Stimulated activated CD4-positive, alpha-beta T cell treated with anti-CD3 and anti-CD28 coated beads, Interleukin-1b, Interleukin-23, amount 100 ng/mL, for 48 hours (primary cell): Measurements from ENCODE around the gene KATNAL1.
A peak's percentile ranks its signal among the peaks of the same experiment; 100 is the strongest.
"Not testable (repeated sequence)": the region's sequence is repeated elsewhere in the genome, so short reads cannot be mapped to it uniquely, and the experiment has no call there.

Source experiments
- DNase-seq: peaks from one replicate; pipeline ENCODE4 v3.0.0-alpha.2; 2020

Gene KATNAL1

DNA sequence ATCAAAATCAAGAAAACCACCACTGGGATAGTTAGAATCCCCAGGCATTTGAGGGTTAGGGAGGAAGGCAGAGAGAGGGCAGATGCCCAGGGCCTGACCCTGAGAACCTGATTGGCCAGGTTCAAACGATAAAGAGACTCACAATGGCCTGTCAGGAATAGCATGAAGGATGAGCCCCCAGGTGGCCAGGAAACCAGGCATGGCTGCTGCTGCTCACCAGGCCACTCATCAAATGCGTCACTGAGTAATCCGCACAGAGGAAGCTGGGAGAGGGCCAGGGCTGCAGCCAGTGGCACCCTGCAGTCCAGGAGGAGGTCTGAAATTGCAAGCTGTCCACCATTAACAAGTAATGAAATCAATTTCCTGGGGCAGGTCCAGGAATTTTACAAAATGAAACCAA is 111.3 kb downstream of the KATNAL1 start:
- no peak for DNase-seq

GRCh38 chr13:30194906-30195305 is 112.4 kb downstream of the KATNAL1 start:
- no peak for DNase-seq

DNA sequence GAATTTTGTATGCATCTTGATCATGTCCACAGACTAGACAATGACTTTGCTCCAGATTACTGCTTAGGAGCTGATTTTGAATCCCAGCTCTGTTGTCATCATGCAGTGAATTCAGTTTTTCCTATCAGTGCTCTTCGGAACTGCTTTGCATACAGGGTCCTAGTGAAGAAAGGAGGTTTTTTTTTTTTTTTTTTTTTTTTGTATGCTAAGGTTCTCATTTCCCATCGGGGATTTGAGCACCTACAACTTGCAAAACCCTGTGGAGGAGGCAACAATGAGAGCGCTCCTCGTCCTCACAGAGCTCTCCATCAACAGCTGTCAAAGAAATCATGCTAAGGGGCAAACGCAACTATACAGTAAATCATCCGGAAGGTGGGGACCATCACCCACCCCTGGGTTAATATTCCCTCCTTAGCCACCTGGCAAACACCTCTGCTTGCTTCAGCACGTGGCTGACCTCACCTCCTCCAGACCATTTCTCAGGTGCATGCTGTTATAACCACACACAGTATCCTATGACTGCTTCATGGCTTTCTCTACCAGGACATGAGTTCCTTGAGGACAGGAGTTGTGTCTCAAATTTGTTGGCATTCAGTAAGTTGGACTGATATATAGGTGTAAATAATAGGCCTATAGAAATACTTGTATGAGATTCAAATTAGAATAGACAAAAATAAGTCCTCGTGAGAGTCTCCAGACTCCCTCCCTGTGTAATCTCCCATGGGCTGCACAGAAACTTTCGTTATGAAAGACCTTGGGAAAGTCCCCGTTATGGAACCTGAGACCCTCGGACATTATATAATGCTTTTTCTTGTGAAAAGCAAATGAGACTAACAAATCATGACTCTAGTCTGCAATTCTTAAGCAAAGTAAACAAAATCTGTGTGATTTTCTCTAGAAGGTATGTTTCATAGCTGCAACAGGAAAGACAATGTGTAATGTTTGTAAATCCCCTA is 113.8 kb downstream of the KATNAL1 start:
- no peak for DNase-seq

- no peak for DNase-seq
Observed at GRCh38 chr13:30192320-30193093, 114.8 kb downstream of the KATNAL1 start.

GRCh38 chr13:30191491-30192100 is 115.8 kb downstream of the KATNAL1 start:
- no peak for DNase-seq

- no peak for DNase-seq
Observed at GRCh38 chr13:30186634-30187415, 120.5 kb downstream of the KATNAL1 start.

DNA sequence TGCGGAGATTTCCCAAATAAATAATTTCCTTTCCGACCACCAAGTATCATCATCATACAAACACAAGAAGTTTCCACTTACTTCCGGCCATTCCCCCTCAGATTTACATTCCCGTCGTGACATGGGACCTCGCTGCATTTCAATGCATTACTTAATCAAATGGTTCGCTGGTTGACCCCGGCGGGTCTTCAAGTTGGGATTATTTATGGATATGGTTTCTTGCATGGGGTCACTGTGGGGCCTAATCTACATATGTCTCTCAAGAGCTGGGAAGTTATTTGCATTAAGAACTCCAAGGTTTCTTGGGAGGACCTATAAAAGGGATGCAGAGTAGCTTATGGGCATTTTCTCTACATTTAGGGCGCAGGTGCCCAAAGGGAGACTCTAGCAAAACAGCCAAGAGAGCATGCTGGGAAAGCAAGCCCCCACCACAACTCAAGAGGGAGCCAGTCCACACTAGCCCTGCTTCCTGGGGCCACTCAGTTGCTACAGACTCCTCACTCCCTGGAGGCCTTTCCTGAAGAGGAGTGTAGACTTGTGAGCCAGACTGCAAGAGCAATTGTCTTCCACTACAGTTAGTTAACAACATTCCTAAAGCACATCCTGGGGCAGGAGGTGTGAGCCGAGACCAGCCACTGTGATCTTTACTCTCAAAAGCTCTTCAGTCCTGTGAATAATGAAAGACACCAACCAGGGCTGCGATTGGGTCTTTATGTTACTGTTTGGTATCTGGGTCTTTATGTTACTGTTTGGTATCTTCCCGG is 125.3 kb downstream of the KATNAL1 start:
- no peak for DNase-seq

- DNase-seq, result no peak
Observed at GRCh38 chr13:30179597-30180276, 127.6 kb downstream of the KATNAL1 start.

GRCh38 chr13:30178976-30179375 is 128.4 kb downstream of the KATNAL1 start:
- DNase-seq, result no peak

DNA sequence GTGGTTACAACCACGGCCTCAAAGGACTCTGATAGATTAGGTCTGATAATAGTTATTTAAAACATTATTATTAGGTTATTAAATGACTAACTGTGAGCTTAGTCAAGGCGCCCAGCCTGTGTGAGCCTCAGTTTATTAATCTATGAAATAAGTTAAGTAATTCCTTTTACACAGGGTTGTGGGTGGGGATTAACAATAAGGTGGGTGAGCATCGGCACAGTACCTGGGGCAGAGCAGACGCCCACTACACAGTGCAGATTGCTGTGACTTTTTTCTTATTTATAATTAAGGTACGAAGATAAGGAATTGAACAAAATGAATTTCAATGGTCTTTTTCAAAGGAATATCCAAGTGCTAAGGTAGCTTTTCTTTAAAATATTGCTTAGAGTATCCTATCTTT is 132.2 kb downstream of the KATNAL1 start:
- no peak for DNase-seq

DNA sequence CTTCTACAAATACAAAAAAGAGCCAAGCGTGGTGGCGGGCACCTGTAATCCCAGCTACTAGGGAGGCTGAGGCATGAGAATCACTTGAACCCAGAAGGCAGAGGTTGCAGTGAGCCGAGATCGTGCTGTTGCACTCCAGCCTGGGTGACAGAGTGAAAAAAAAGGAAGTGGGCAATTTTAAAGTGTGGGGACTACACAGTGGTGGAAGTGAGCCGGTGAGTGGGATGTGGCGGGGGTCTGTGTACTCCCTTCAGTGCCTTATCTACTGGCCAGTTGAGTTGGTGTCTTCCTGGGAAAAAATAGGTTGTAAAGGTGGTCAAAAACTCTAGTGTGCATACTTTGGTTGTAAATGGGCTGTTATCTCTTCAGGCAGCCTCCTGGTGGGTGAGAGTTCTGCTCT is 133.1 kb downstream of the KATNAL1 start:
- not testable (repeated sequence) for DNase-seq

DNA sequence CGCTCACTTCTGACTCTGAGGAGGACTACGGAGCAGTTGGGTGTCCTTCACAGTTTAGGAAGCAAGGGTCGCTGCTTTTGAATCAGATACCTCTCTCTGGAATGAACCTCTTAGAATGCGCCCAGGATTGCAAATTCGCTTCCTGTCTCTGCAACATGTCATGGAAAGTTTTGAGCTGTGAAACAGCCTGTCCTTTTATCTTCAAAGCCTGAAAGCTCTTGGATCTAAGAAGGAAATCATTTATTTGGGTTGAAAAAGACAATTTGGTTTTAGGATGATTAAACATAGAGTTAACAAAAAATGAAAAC is 134.1 kb downstream of the KATNAL1 start:
- DNase-seq, result no peak

- no peak for DNase-seq
Observed at GRCh38 chr13:30172593-30173302, 134.6 kb downstream of the KATNAL1 start.

DNA sequence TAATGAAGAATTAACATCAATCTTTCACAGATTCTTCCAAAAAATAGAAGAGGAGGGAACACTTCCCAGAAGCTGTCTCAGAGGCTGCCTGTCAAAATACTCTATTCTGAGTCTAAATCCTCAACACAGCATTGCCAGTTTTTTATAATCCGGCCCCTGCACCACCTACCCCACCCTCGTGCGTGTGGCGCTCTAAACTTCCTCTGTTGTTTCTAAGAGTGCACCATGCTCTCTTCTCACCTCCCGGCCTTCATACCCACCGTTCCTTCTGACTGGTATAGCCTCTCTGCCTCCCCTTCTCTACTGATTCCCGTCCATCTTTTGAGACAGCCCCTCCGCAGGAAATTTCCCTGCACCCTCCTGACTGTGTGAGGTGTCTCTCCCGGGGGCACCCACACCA is 136.8 kb downstream of the KATNAL1 start:
- no peak for DNase-seq

- DNase-seq, result no peak
Observed at GRCh38 chr13:30169442-30169841, 137.9 kb downstream of the KATNAL1 start.

DNA sequence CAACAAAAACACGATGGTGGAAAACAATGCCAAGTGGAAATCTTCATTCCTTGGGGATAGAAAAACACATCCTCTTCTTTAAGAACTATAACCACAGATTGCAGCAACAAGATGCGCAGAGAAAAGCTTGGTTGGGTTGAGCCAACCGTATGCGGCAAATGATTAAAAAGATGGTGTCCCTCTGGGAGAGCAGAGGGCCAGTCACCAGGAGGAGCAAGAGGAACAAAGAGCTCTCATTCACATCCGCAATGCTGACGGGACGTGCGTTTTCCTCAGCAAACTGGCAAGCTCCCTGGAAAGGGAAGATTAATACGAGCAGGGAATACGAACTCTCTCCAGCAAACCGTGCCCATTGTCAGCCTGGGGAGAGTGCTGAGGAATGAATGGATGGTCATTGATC is 141.6 kb downstream of the KATNAL1 start:
- no peak for DNase-seq

- DNase-seq, result no peak
Observed at GRCh38 chr13:30165071-30165470, 142.3 kb downstream of the KATNAL1 start.

GRCh38 chr13:30164146-30164545 is 143.2 kb downstream of the KATNAL1 start:
- no peak for DNase-seq

DNA sequence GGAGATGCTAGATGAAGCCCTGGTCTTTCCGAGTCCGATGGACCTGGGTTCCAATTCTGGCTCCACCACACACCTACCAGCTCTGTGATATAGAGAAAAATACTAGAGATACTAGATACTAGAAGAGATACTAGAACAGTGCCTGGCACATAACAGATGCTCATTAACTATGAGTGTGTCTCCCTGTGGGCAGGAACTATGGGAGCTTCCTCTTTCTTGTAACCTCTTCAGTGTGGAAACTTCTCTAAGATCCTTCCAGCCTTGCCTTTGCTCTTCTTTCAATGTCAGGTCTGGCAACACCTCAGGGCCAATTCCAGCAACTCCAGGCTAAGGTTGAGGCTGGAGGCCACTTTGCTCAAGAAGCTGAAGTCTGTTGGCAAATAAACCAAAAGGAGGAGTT is 143.9 kb downstream of the KATNAL1 start:
- DNase-seq, result no peak

DNA sequence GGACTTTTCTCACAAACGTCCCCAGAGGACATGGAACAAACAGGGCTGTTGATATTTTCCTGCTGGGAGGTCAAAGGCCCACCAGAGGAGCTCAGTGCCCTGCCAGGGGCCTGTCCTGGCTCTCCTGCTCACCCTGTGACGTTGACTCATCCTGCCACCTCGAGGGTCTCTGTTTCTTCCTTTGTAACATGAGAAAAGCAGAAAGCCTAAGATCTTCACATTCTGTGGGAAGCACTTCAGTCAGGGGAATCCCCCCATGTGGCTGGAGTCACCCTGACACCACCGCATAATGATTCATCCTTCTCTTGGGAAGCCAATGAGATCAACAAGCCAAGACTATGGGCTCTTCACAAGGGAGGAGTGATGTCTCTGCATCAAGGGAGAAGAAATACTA is 147.9 kb downstream of the KATNAL1 start:
- DNase-seq, result peak; percentile 72
